Measurements from ENCODE around the gene PROM1.

The PROM1 gene

GRCh38 chr4:16007471-16008095 is 76.2 kb downstream of the PROM1 start:
- no peak overlapping the region for H3K4me3 ChIP-seq (ENCODE audit: low read depth, low read length)
- no peak for DNase-seq (ENCODE audit: low read depth)
- TF ChIP-seq CTCF (conservative IDR thresholded peaks at IDR 0.05; ENCODE audit: low read depth, low read length): no peak

- DNase-seq (ENCODE audit: low read depth): peak; percentile 16
- no peak overlapping the region for H3K4me3 ChIP-seq (ENCODE audit: low read depth, low read length)
- TF ChIP-seq CTCF (conservative IDR thresholded peaks at IDR 0.05; ENCODE audit: low read depth, low read length): no peak
Observed at GRCh38 chr4:16006771-16007446, 76.9 kb downstream of the PROM1 start.

- DNase-seq (ENCODE audit: low read depth): no peak
- no peak overlapping the region for H3K4me3 ChIP-seq (ENCODE audit: low read depth, low read length)
- TF ChIP-seq CTCF (conservative IDR thresholded peaks at IDR 0.05; ENCODE audit: low read depth, low read length): no peak
Observed at GRCh38 chr4:16005676-16006075, 78.1 kb downstream of the PROM1 start.

GRCh38 chr4:16001484-16001858 is 82.4 kb downstream of the PROM1 start:
- peak; percentile 94 for TF ChIP-seq CTCF (conservative IDR thresholded peaks at IDR 0.05; ENCODE audit: low read depth, low read length)
- H3K4me3 ChIP-seq (ENCODE audit: low read depth, low read length): no peak overlapping the region
- peak; percentile 88 for DNase-seq (ENCODE audit: low read depth)

GRCh38 chr4:16000708-16001483 is 82.9 kb downstream of the PROM1 start:
- no peak for TF ChIP-seq CTCF (conservative IDR thresholded peaks at IDR 0.05; ENCODE audit: low read depth, low read length)
- H3K4me3 ChIP-seq (ENCODE audit: low read depth, low read length): no peak overlapping the region
- DNase-seq (ENCODE audit: low read depth): no peak

- DNase-seq (ENCODE audit: low read depth): peak; percentile 34
- H3K4me3 ChIP-seq (ENCODE audit: low read depth, low read length): no peak overlapping the region
- no peak for TF ChIP-seq CTCF (conservative IDR thresholded peaks at IDR 0.05; ENCODE audit: low read depth, low read length)
Observed at GRCh38 chr4:15996773-15997172, 87.0 kb downstream of the PROM1 start.

Data from choroid plexus epithelial cell (primary cell).